Measurements from ENCODE around the gene RARS1.

Gene RARS1

GRCh38 chr5:168552146-168552545, 65.9 kb downstream of the RARS1 start:
- Histone ChIP-seq H3K9me3 (ENCODE audit: insufficient read depth, low read depth, low read length) (no peaks in the 10 kb centered on the region), H3K4me3 (ENCODE audit: low read length, poor library complexity, severe bottlenecking) (no peak overlapping the region), H3K9ac (ENCODE audit: low read depth, low read length, poor library complexity, severe bottlenecking) (no peak overlapping the region), H3K4me1 (ENCODE audit: insufficient read depth, low read length, poor library complexity, severe bottlenecking) (no peaks in the 10 kb centered on the region), H2AFZ (ENCODE audit: low read length) (no peak overlapping the region), H3K9me2 (replicated peaks; ENCODE audit: low read depth, low read length) (no peaks in the 10 kb centered on the region), H4K20me1 (ENCODE audit: insufficient read depth, low read length, poor library complexity, severe bottlenecking) (peaks cover 3% of the 10 kb centered on the region), H3F3A (ENCODE audit: low read depth) (no peaks in the 10 kb centered on the region), H3K4me2 (ENCODE audit: low read depth, low read length, poor library complexity, severe bottlenecking) (no peak overlapping the region), H3K36me3 (ENCODE audit: insufficient read depth, low read length) (peaks cover 46% of the 10 kb centered on the region; the same call in 1 of the 2 replicates), H3K27me3 (ENCODE audit: insufficient read depth, low read length, poor library complexity, severe bottlenecking) (no peaks in the 10 kb centered on the region), H3K79me2 (ENCODE audit: insufficient read depth, low read length) (0 out of 2 replicates have a peak, but pooled peaks cover 3% of the 10 kb centered on the region)
- TF ChIP-seq EZH2phosphoT487 (IDR thresholded peaks at IDR 0.05; ENCODE audit: borderline replicate concordance) (no peak), CTCF (conservative IDR thresholded peaks at IDR 0.05; ENCODE audit: low read length) (no peak)

GRCh38 chr5:168553377-168554130, 67.3 kb downstream of the RARS1 start:
- peaks cover 3% of the 10 kb centered on the region for H4K20me1 ChIP-seq (ENCODE audit: insufficient read depth, low read length, poor library complexity, severe bottlenecking)
- H3K9ac ChIP-seq (ENCODE audit: low read depth, low read length, poor library complexity, severe bottlenecking), result no peak overlapping the region
- H3K4me1 ChIP-seq (ENCODE audit: insufficient read depth, low read length, poor library complexity, severe bottlenecking), result no peaks in the 10 kb centered on the region
- H3K27me3 ChIP-seq (ENCODE audit: insufficient read depth, low read length, poor library complexity, severe bottlenecking), result no peaks in the 10 kb centered on the region
- H2AFZ ChIP-seq (ENCODE audit: low read length), result no peak overlapping the region
- no peak for TF ChIP-seq EZH2phosphoT487 (IDR thresholded peaks at IDR 0.05; ENCODE audit: borderline replicate concordance)
- TF ChIP-seq CTCF (conservative IDR thresholded peaks at IDR 0.05; ENCODE audit: low read length), result no peak
- H3K9me3 ChIP-seq (ENCODE audit: insufficient read depth, low read depth, low read length), result no peaks in the 10 kb centered on the region
- 0 out of 2 replicates have a peak, but pooled peaks cover 3% of the 10 kb centered on the region for H3K79me2 ChIP-seq (ENCODE audit: insufficient read depth, low read length)
- H3K4me3 ChIP-seq (ENCODE audit: low read length, poor library complexity, severe bottlenecking), result no peak overlapping the region
- H3K36me3 ChIP-seq (ENCODE audit: insufficient read depth, low read length), result peaks cover 50% of the 10 kb centered on the region; the same call in 1 of the 2 replicates
- no peaks in the 10 kb centered on the region for H3F3A ChIP-seq (ENCODE audit: low read depth)
- H3K9me2 ChIP-seq (replicated peaks; ENCODE audit: low read depth, low read length), result no peaks in the 10 kb centered on the region
- H3K4me2 ChIP-seq (ENCODE audit: low read depth, low read length, poor library complexity, severe bottlenecking), result no peak overlapping the region

- H2AFZ ChIP-seq (ENCODE audit: low read length), result no peak overlapping the region
- no peak overlapping the region for H3K9ac ChIP-seq (ENCODE audit: low read depth, low read length, poor library complexity, severe bottlenecking)
- no peaks in the 10 kb centered on the region for H3F3A ChIP-seq (ENCODE audit: low read depth)
- H3K4me3 ChIP-seq (ENCODE audit: low read length, poor library complexity, severe bottlenecking), result no peak overlapping the region
- H3K4me1 ChIP-seq (ENCODE audit: insufficient read depth, low read length, poor library complexity, severe bottlenecking), result no peaks in the 10 kb centered on the region
- H3K79me2 ChIP-seq (ENCODE audit: insufficient read depth, low read length), result peaks cover 5% of the 10 kb centered on the region; the same call in 1 of the 2 replicates
- no peaks in the 10 kb centered on the region for H3K9me3 ChIP-seq (ENCODE audit: insufficient read depth, low read depth, low read length)
- H3K4me2 ChIP-seq (ENCODE audit: low read depth, low read length, poor library complexity, severe bottlenecking), result no peak overlapping the region
- H3K27me3 ChIP-seq (ENCODE audit: insufficient read depth, low read length, poor library complexity, severe bottlenecking), result no peaks in the 10 kb centered on the region
- peaks cover 4% of the 10 kb centered on the region for H4K20me1 ChIP-seq (ENCODE audit: insufficient read depth, low read length, poor library complexity, severe bottlenecking)
- no peak for TF ChIP-seq CTCF (conservative IDR thresholded peaks at IDR 0.05; ENCODE audit: low read length)
- no peak for TF ChIP-seq EZH2phosphoT487 (IDR thresholded peaks at IDR 0.05; ENCODE audit: borderline replicate concordance)
- H3K36me3 ChIP-seq (ENCODE audit: insufficient read depth, low read length), result peaks cover 68% of the 10 kb centered on the region; the same call in 1 of the 2 replicates
- no peaks in the 10 kb centered on the region for H3K9me2 ChIP-seq (replicated peaks; ENCODE audit: low read depth, low read length)
Measured at GRCh38 chr5:168557389-168557788, 71.1 kb downstream of the RARS1 start.

All from Loucy (cell line).